Lower leg skin (tissue), 3 donors: ENCODE results near the gene DFFA.

Experiments used
- POLR2A ChIP-seq, 2 donors: fragments of 450-650 bp; IDR thresholded peaks; one replicate each; pipeline ENCODE4 v1.6.1; 2016 to 2017; ENCODE audit warnings: antibody characterized with exemption in 2 of 2, mild to moderate bottlenecking in 1 of 2, moderate library complexity in 1 of 2
- TF ChIP-seq, protein P1 (sequence below), 3 donors: fragments of 450-650 bp; IDR thresholded peaks; one replicate each; pipeline ENCODE4 v1.5.1; 2016; ENCODE audit warnings: antibody characterized with exemption in 3 of 3, mild to moderate bottlenecking in 3 of 3, moderate library complexity in 2 of 3

DNA sequence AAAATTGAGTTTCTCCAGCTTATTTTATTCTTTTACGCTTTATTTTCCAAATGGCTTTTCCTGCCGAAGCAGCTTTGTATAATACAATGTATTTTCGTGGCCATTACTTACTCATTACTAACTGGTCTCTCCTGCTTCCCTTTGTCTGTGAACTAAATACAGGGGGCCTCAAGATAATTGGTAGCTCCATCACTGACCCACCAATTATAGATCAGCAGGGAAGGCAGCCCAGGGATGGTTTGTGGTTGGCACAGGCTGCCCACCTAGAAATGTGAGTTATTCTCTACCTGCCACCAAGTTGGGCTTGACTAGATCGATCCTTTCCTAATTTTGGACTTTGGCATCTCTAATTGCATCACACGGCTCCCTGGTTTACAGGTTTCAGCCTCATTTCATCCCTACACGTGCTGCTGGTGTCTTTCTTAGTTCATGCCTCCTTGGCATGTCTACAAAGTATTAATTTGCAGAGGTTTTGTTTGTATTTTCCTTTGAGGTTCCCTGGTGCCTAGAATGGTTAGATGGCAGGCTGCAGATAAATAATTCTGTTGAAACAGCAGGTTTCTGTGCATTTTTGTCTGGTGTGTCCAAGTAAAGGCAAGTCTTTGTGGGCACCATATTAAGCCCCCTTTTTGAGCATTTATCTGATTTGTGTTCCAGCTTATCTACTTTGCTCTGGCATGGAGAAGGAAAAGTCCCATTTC, 37.6 kb upstream of the DFFA start:
- TF ChIP-seq, protein P1, sequence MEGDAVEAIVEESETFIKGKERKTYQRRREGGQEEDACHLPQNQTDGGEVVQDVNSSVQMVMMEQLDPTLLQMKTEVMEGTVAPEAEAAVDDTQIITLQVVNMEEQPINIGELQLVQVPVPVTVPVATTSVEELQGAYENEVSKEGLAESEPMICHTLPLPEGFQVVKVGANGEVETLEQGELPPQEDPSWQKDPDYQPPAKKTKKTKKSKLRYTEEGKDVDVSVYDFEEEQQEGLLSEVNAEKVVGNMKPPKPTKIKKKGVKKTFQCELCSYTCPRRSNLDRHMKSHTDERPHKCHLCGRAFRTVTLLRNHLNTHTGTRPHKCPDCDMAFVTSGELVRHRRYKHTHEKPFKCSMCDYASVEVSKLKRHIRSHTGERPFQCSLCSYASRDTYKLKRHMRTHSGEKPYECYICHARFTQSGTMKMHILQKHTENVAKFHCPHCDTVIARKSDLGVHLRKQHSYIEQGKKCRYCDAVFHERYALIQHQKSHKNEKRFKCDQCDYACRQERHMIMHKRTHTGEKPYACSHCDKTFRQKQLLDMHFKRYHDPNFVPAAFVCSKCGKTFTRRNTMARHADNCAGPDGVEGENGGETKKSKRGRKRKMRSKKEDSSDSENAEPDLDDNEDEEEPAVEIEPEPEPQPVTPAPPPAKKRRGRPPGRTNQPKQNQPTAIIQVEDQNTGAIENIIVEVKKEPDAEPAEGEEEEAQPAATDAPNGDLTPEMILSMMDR (IDR thresholded peaks at IDR 0.05): no peak
- TF ChIP-seq POLR2A (IDR thresholded peaks at IDR 0.05): no peak
